ENCODE measurements around the gene RIN2. TPM values are rescaled to one million over a fixed set of nuclear protein-coding genes. Genes with fewer than 3 reads are reported as not detected.

RIN2 gene
- total RNA-seq, 1 experiment from 2014 or later, result 1.0 TPM

DNA sequence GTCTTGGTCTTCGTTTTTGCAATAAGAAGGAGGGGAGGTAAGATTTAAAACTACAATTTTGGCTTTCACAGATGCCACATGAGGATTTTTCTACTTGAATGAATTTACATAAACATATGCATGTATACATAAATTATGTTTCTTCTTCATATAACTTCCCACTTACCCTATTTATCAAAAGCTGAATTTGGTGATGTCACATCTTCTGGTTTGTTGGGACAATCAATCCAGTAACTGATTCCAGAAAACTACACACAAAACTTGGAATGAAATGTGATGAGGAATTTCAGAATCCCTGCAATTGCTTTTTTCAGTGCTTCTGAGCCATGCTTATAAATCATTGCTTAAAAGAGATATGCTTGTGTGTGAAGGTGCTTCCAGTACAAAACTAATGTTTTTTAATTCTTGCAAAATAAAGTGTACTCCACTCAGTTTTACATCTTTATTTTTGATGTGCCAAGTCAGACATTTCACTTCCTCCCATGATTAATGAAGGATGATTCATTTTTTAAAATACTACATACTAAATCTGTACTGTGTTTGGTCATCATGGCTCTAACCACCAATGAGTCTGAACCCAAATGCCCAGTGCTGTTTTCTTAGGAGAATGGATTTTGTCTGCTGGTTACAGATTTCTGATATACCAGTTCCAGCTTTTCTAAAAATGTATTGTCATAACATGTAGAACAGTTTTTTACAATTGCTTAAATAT, 32.1 kb upstream of the RIN2 start:
- Histone ChIP-seq H2BK120ac (ENCODE audit: low read depth, low read length, poor library complexity, severe bottlenecking) (no peak overlapping the region), H2BK5ac (ENCODE audit: insufficient read length, low read length) (no peak overlapping the region), H2BK15ac (ENCODE audit: low read depth, low read length) (no peak overlapping the region), H3K27ac (ENCODE audit: insufficient read length, low read depth, low read length) (no peak overlapping the region), H3K27me3 (ENCODE audit: insufficient read depth, low read length) (no peaks in the 10 kb centered on the region), H3T11ph (ENCODE audit: low read length) (no peak overlapping the region), H3K9me3 (ENCODE audit: control insufficient read depth, low read depth, low read length) (no peaks in the 10 kb centered on the region), H4K8ac (replicated peaks; ENCODE audit: insufficient read length, low read depth, low read length) (no peak overlapping the region), H4K91ac (ENCODE audit: insufficient read length, low read depth, low read length) (no peak overlapping the region), H3K4ac (ENCODE audit: low read depth, low read length) (no peak overlapping the region), H2BK20ac (ENCODE audit: low read depth, low read length, poor library complexity, severe bottlenecking) (no peak overlapping the region), H3K79me2 (ENCODE audit: insufficient read depth, low read length) (no peaks in the 10 kb centered on the region), H3K79me1 (ENCODE audit: insufficient read depth, low read depth, low read length, poor library complexity, severe bottlenecking) (no peaks in the 10 kb centered on the region), H3K4me2 (ENCODE audit: insufficient read depth, insufficient read length, low read length) (no peak overlapping the region), H3K9ac (ENCODE audit: extremely low read depth, insufficient read length, low read length) (no peak overlapping the region), H3K56ac (ENCODE audit: insufficient read length, low read depth, low read length) (no peak overlapping the region), H4K20me1 (ENCODE audit: control insufficient read depth, insufficient read depth, insufficient read length) (no peaks in the 10 kb centered on the region), H3K18ac (ENCODE audit: insufficient read length, low read depth, low read length) (no peak overlapping the region), H3K23me2 (ENCODE audit: insufficient read length, low read depth, low read length, poor library complexity, severe bottlenecking) (no peaks in the 10 kb centered on the region), H3K4me1 (ENCODE audit: insufficient read depth, low read length) (no peaks in the 10 kb centered on the region), H3K14ac (ENCODE audit: insufficient read depth, low read length) (no peak overlapping the region), H3K23ac (ENCODE audit: insufficient read length, low read depth, low read length) (no peak overlapping the region), H2BK12ac (ENCODE audit: insufficient read length, low read depth, low read length) (no peak overlapping the region), H2AK5ac (ENCODE audit: insufficient read length, low read length) (no peak overlapping the region), H4K5ac (ENCODE audit: insufficient read length, low read depth, low read length) (no peak overlapping the region), H2AFZ (ENCODE audit: low read length) (no peak overlapping the region)
- Mint-ChIP-seq H3K9me3 (no peaks in the 10 kb centered on the region), H3K4me1 (no peaks in the 10 kb centered on the region), H3K4me3 (no peak overlapping the region), H3K27me3 (ENCODE audit: low read depth) (peaks cover 2% of the 10 kb centered on the region; the same call in 1 of the 2 replicates), H3K27ac (no peak overlapping the region), H3K36me3 (ENCODE audit: insufficient read depth in 1 of 3, low read depth in 3 of 3) (no peaks in the 10 kb centered on the region)
- WGBS (ENCODE audit: extremely low coverage, insufficient read length, low lambda C conversion rate), result no CpG with 5 or more reads among the region's 1 CpG
- DNase-seq, result no peak
- TF ChIP-seq, protein P1, sequence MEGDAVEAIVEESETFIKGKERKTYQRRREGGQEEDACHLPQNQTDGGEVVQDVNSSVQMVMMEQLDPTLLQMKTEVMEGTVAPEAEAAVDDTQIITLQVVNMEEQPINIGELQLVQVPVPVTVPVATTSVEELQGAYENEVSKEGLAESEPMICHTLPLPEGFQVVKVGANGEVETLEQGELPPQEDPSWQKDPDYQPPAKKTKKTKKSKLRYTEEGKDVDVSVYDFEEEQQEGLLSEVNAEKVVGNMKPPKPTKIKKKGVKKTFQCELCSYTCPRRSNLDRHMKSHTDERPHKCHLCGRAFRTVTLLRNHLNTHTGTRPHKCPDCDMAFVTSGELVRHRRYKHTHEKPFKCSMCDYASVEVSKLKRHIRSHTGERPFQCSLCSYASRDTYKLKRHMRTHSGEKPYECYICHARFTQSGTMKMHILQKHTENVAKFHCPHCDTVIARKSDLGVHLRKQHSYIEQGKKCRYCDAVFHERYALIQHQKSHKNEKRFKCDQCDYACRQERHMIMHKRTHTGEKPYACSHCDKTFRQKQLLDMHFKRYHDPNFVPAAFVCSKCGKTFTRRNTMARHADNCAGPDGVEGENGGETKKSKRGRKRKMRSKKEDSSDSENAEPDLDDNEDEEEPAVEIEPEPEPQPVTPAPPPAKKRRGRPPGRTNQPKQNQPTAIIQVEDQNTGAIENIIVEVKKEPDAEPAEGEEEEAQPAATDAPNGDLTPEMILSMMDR (conservative IDR thresholded peaks at IDR 0.05), result no peak

Measured in H9 (cell line).